PC-3 (cell line): ENCODE measurements around the gene CHN1. TPM values are rescaled to one million over a fixed set of nuclear protein-coding genes. Genes with fewer than 3 reads are reported as not detected.

Experiments
- ATAC-seq: fragments of 200-7000 bp; cut with Tn5 transposase; 2 replicates; pipeline ENCODE4 v1.9.1; 2020; ENCODE audit warnings: mild to moderate bottlenecking, moderate library complexity
- BruUV-seq: library from RNA; stranded (reverse); fragments of 400-500 nt; replicated peaks from 2 replicates; lab custom pipeline; 2021; lab: Mats Ljungman, UMichigan
- CTCF ChIA-PET: fragments of 300-600 bp; sonication (Branson Sonifier 250); formaldehyde crosslinking; loops from one replicate; lab custom pipeline; 2022; ENCODE audit warnings: antibody characterized with exemption; lab: Charles Lee
- POLR2A ChIA-PET: fragments of 300-600 bp; sonication (Branson Sonifier 250); formaldehyde crosslinking; loops from one replicate; lab custom pipeline; 2022; ENCODE audit warnings: antibody characterized with exemption; ENCODE audit not compliant: unreplicated experiment; lab: Charles Lee
- DNase-seq: peaks from one replicate; pipeline ENCODE4 v3.0.0-alpha.2; 2015
- H2AFZ ChIP-seq: fragments of 300-600 bp; sonication (generic); 2 replicates; pipeline ENCODE4 v1.6.0; 2016; ENCODE audit warnings: antibody characterized with exemption, low read length
- H3F3A ChIP-seq: fragments of 300-600 bp; sonication (generic); one replicate; pipeline ENCODE4 v1.6.0; 2017; ENCODE audit warnings: antibody characterized with exemption, low read length, control low read depth, mild to moderate bottlenecking; ENCODE audit not compliant: unreplicated experiment
- H3K27ac ChIP-seq: fragments of 300-600 bp; sonication (generic); 2 replicates; pipeline ENCODE4 v1.5.1; 2016; ENCODE audit warnings: mild to moderate bottlenecking, low read length
- H3K27me3 ChIP-seq: fragments of 300-600 bp; sonication (generic); 2 replicates; pipeline ENCODE4 v1.6.1; 2016; ENCODE audit warnings: low read length, mixed read lengths
- H3K36me3 ChIP-seq: fragments of 300-600 bp; sonication (generic); 2 replicates; pipeline ENCODE4 v1.6.1; 2016; ENCODE audit warnings: low read depth, mixed run types, low read length, mixed read lengths
- H3K4me1 ChIP-seq: fragments of 300-600 bp; sonication (generic); 2 replicates; pipeline ENCODE4 v1.5.1; 2016; ENCODE audit warnings: low read length; ENCODE audit not compliant: insufficient read depth
- H3K4me2 ChIP-seq: fragments of 300-600 bp; sonication (generic); 2 replicates; pipeline ENCODE4 v1.6.0; 2016; ENCODE audit warnings: low read length
- H3K4me3 ChIP-seq: fragments of 300-600 bp; sonication (generic); 2 replicates; pipeline ENCODE4 v1.5.1; 2016; ENCODE audit warnings: mild to moderate bottlenecking, low read length, mixed read lengths
- H3K79me2 ChIP-seq: fragments of 300-600 bp; sonication (generic); 2 replicates; pipeline ENCODE4 v1.6.1; 2017; ENCODE audit warnings: low read length, mixed read lengths
- H3K9ac ChIP-seq: fragments of 300-600 bp; sonication (generic); 2 replicates; pipeline ENCODE4 v1.6.0; 2016; ENCODE audit warnings: mild to moderate bottlenecking, low read length
- H3K9me2 ChIP-seq: fragments of 300-600 bp; sonication (generic); replicated peaks from 2 replicates; pipeline ENCODE4 v1.6.1; 2016; ENCODE audit warnings: mixed run types, low read length, mixed read lengths
- H3K9me3 ChIP-seq: fragments of 300-600 bp; sonication (generic); 2 replicates; pipeline ENCODE4 v1.6.1; 2016; ENCODE audit warnings: low read length, mixed read lengths
- H4K20me1 ChIP-seq: fragments of 300-600 bp; sonication (generic); 2 replicates; pipeline ENCODE4 v1.6.1; 2016; ENCODE audit warnings: low read length, mixed read lengths
- CTCF ChIP-seq: fragments of 300-600 bp; sonication (generic); conservative IDR thresholded peaks from 2 replicates; pipeline ENCODE4 v1.5.1; 2017; ENCODE audit warnings: antibody characterized with exemption, low read depth, mild to moderate bottlenecking, low read length
- EZH2 ChIP-seq: fragments of 300-600 bp; sonication (generic); IDR thresholded peaks from one replicate; pipeline ENCODE4 v1.6.1; 2017; ENCODE audit warnings: antibody characterized with exemption, mild to moderate bottlenecking, low read length; ENCODE audit not compliant: unreplicated experiment
- EZH2phosphoT487 ChIP-seq: fragments of 300-600 bp; sonication (generic); IDR thresholded peaks from 2 replicates; pipeline ENCODE4 v1.6.1; 2018; ENCODE audit warnings: mild to moderate bottlenecking, antibody characterized with exemption, low read length, borderline replicate concordance
- intact Hi-C: fragments of 100-400 bp; cut with micrococcal nuclease; formaldehyde crosslinking; loops from 2 replicates; pipeline ENCODE4 v1.9.0; 2023
- total RNA-seq: library from RNA; depleted of rRNA; stranded (reverse); fragments of >200 nt; gene quantifications from 2 replicates; pipeline ENCODE4 v1.2.3, GENCODE V29; 2014

The CHN1 gene
- total RNA-seq, 1 experiment from 2014 or later: 7.8 TPM

DNA sequence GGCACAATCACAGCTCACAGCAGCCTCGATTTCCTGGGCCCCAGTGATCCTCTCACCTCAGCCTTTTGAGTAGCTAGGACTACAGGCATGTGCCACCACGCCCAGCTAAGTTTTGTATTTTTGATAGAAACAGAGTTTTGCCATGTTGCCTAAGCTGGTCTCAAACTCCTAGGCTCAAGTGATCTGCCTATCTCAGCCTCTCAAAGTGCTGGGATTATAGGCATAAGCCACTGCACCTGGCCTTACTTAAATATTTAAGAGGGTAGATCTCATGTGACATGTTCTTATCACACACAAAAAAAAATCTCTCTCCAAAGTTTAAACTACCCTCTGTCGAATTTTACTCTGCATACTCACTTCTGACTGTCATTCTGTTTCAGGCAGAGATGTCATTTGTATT lies 165.5 kb downstream of the CHN1 start:
- H3F3A ChIP-seq: no peaks in the 10 kb centered on the region
- peaks cover 15% of the 10 kb centered on the region for H3K4me1 ChIP-seq
- ChIA-PET POLR2A (no interaction called here), CTCF (no interaction called here)
- intact Hi-C loops: no loop called here
- H3K4me2 ChIP-seq: no peak overlapping the region
- ATAC-seq (no peak), DNase-seq (no peak)
- TF ChIP-seq CTCF: no peak
- no peak for TF ChIP-seq EZH2
- no peak for TF ChIP-seq EZH2phosphoT487
- H3K36me3 ChIP-seq: no peaks in the 10 kb centered on the region
- no peak overlapping the region for H3K27ac ChIP-seq
- H3K9me3 ChIP-seq: no peaks in the 10 kb centered on the region
- no peaks in the 10 kb centered on the region for H4K20me1 ChIP-seq
- no peaks in the 10 kb centered on the region for H3K79me2 ChIP-seq
- H3K27me3 ChIP-seq: no peaks in the 10 kb centered on the region
- no TSS peak for BruUV-seq
- H3K9me2 ChIP-seq: no peaks in the 10 kb centered on the region
- no peak overlapping the region for H3K9ac ChIP-seq
- H2AFZ ChIP-seq: no peak overlapping the region
- no peak overlapping the region for H3K4me3 ChIP-seq

DNA sequence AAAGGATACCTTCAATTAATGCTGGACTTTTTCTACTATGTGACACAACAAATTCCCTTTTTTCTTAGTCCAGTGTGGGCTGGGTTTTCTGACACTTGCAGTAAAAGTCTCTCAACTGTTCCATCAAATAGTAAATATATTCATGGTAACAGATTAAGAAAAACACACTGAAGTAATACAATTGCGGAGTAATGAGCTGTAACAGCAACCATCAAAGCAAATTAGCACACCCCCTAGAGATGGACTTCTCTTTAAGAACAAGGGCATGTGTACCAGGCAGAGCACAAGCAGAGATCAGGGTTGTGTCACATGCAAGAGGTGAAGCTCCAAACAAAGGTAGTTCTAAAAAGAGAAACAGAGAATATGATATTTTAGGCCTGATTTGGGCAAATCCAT lies 168.2 kb downstream of the CHN1 start:
- TF ChIP-seq EZH2phosphoT487: no peak
- TF ChIP-seq CTCF: no peak
- no peak for TF ChIP-seq EZH2
- no peaks in the 10 kb centered on the region for H3K27me3 ChIP-seq
- H3K9ac ChIP-seq: no peak overlapping the region
- ChIA-PET POLR2A (interaction anchor here (0.6 kb wide), 1 partner anchor 9 kb away, joined by 4 read pairs; no protein-coding TSS in a partner anchor), CTCF (no interaction called here)
- peaks cover 15% of the 10 kb centered on the region for H3K4me1 ChIP-seq
- H2AFZ ChIP-seq: peak overlapping the region; percentile 47
- no TSS peak for BruUV-seq
- H3K4me2 ChIP-seq: peak overlapping the region; percentile 26
- ATAC-seq (no peak), DNase-seq (no peak)
- no peaks in the 10 kb centered on the region for H3K9me3 ChIP-seq
- no peaks in the 10 kb centered on the region for H3K9me2 ChIP-seq
- no peak overlapping the region for H3K27ac ChIP-seq
- H4K20me1 ChIP-seq: no peaks in the 10 kb centered on the region
- no peaks in the 10 kb centered on the region for H3F3A ChIP-seq
- H3K79me2 ChIP-seq: no peaks in the 10 kb centered on the region
- intact Hi-C loops: no loop called here
- H3K36me3 ChIP-seq: no peaks in the 10 kb centered on the region
- no peak overlapping the region for H3K4me3 ChIP-seq

- Histone ChIP-seq H3K9me2 (no peaks in the 10 kb centered on the region), H3K9ac (no peak overlapping the region), H3F3A (no peaks in the 10 kb centered on the region), H3K9me3 (no peaks in the 10 kb centered on the region), H3K36me3 (no peaks in the 10 kb centered on the region), H3K27ac (no peak overlapping the region), H2AFZ (peak overlapping the region; percentile 47), H3K27me3 (no peaks in the 10 kb centered on the region), H4K20me1 (no peaks in the 10 kb centered on the region), H3K79me2 (no peaks in the 10 kb centered on the region), H3K4me2 (peak overlapping the region; percentile 26), H3K4me3 (no peak overlapping the region), H3K4me1 (peaks cover 15% of the 10 kb centered on the region)
- POLR2A ChIA-PET: interaction anchor here (0.6 kb wide), 1 partner anchor 10 kb away, joined by 4 read pairs; no protein-coding TSS in a partner anchor
- intact Hi-C loops: no loop called here
- TF ChIP-seq EZH2phosphoT487: no peak
- TF ChIP-seq EZH2: no peak
- no peak for TF ChIP-seq CTCF
- ATAC-seq: peak; percentile 88
- no TSS peak for BruUV-seq
- peak; percentile 91 for DNase-seq
- CTCF ChIA-PET: no interaction called here
Observed at GRCh38 chr2:174836377-174836994, 168.7 kb downstream of the CHN1 start.
